Natural killer cell (primary cell): ENCODE measurements around the gene SYNJ2. TPM values are rescaled to one million over a fixed set of nuclear protein-coding genes. Genes with fewer than 3 reads are reported as not detected.

Source experiments
- ATAC-seq, 3 donors: fragments of 150-1000 bp in 2 of 3; fragments of 200-7000 bp in 1 of 3; cut with Tn5 transposase; 1 replicate in 1 of 3; 2 replicates in 2 of 3; pipeline ENCODE4 v1.10.0; 2021; ENCODE audit warnings: mild to moderate bottlenecking in 2 of 3, moderate library complexity in 2 of 3
- DNase-seq, 2 donors: peaks; one replicate each; pipeline versions ENCODE4 v3.0.0 to v3.0.0-alpha.2; 2013 to 2021; ENCODE audit warnings: mixed read lengths in 1 of 2
- H3K27ac ChIP-seq: one replicate; pipeline ENCODE4 v1.5.1; 2013; ENCODE audit warnings: mild to moderate bottlenecking, low read length
- H3K27me3 ChIP-seq: one replicate; pipeline ENCODE4 v1.6.1; 2013; ENCODE audit warnings: low read length; ENCODE audit not compliant: control insufficient read depth, insufficient read depth
- H3K36me3 ChIP-seq: one replicate; pipeline ENCODE4 v1.6.1; 2013; ENCODE audit warnings: low read length; ENCODE audit not compliant: control insufficient read depth, insufficient read depth
- H3K4me1 ChIP-seq: one replicate; pipeline ENCODE4 v1.6.1; 2013; ENCODE audit warnings: low read length; ENCODE audit not compliant: control insufficient read depth, insufficient read depth
- H3K4me3 ChIP-seq: one replicate; pipeline ENCODE4 v1.5.1; 2013; ENCODE audit warnings: low read length
- H3K9me3 ChIP-seq: one replicate; pipeline ENCODE4 v1.6.1; 2013; ENCODE audit warnings: low read length; ENCODE audit not compliant: control insufficient read depth, insufficient read depth
- H3K27ac Mint-ChIP-seq, 2 donors: one replicate each; pipeline ENCODE4 v1.8.0; 2022; ENCODE audit warnings: mild to moderate bottlenecking in 2 of 2, mixed read lengths in 2 of 2, moderate library complexity in 1 of 2
- H3K27me3 Mint-ChIP-seq, 2 donors: one replicate each; pipeline ENCODE4 v1.8.0; 2022; ENCODE audit warnings: low read depth in 2 of 2, mixed read lengths in 2 of 2
- H3K36me3 Mint-ChIP-seq: one replicate; pipeline ENCODE4 v1.8.0; 2022; ENCODE audit warnings: mixed read lengths
- H3K4me1 Mint-ChIP-seq, 2 donors: one replicate each; pipeline ENCODE4 v1.8.0; 2022; ENCODE audit warnings: mixed read lengths in 2 of 2
- H3K4me3 Mint-ChIP-seq: one replicate; pipeline ENCODE4 v1.8.0; 2022; ENCODE audit warnings: mild to moderate bottlenecking, moderate library complexity, mixed read lengths
- H3K9me3 Mint-ChIP-seq, 2 donors: one replicate each; pipeline ENCODE4 v1.8.0; 2022; ENCODE audit warnings: mixed read lengths in 2 of 2
- WGBS: methylation state at CpG from one replicate; pipeline ENCODE4 v1.1.7; 2013; ENCODE audit warnings: missing lambda C conversion rate; ENCODE audit not compliant: insufficient coverage; 5-methylcytosine and 5-hydroxymethylcytosine counted together
- intact Hi-C: fragments of 100-400 bp; cut with micrococcal nuclease; formaldehyde crosslinking; loops from one replicate; pipeline ENCODE4 v1.14.2; 2022
- total RNA-seq, 4 donors: library from RNA; stranded (reverse); fragments of 120-200 nt in 1 of 4; gene quantifications; one replicate each; pipeline versions ENCODE4 v1.2.3 to v1.2.4, GENCODE V29; 2013 to 2022
- TF ChIP-seq, protein P1 (sequence below): fragments of 200-600 bp; IDR thresholded peaks from one replicate; pipeline ENCODE4 v1.8.0; 2022; ENCODE audit warnings: antibody characterized with exemption

Gene SYNJ2, protein sequence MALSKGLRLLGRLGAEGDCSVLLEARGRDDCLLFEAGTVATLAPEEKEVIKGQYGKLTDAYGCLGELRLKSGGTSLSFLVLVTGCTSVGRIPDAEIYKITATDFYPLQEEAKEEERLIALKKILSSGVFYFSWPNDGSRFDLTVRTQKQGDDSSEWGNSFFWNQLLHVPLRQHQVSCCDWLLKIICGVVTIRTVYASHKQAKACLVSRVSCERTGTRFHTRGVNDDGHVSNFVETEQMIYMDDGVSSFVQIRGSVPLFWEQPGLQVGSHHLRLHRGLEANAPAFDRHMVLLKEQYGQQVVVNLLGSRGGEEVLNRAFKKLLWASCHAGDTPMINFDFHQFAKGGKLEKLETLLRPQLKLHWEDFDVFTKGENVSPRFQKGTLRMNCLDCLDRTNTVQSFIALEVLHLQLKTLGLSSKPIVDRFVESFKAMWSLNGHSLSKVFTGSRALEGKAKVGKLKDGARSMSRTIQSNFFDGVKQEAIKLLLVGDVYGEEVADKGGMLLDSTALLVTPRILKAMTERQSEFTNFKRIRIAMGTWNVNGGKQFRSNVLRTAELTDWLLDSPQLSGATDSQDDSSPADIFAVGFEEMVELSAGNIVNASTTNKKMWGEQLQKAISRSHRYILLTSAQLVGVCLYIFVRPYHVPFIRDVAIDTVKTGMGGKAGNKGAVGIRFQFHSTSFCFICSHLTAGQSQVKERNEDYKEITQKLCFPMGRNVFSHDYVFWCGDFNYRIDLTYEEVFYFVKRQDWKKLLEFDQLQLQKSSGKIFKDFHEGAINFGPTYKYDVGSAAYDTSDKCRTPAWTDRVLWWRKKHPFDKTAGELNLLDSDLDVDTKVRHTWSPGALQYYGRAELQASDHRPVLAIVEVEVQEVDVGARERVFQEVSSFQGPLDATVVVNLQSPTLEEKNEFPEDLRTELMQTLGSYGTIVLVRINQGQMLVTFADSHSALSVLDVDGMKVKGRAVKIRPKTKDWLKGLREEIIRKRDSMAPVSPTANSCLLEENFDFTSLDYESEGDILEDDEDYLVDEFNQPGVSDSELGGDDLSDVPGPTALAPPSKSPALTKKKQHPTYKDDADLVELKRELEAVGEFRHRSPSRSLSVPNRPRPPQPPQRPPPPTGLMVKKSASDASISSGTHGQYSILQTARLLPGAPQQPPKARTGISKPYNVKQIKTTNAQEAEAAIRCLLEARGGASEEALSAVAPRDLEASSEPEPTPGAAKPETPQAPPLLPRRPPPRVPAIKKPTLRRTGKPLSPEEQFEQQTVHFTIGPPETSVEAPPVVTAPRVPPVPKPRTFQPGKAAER (N-terminal part only)
- total RNA-seq = 10 to 100 TPM; 24.4 to 47.0 (median 28.0) TPM
- total RNA-seq (2013) = 13.3 TPM

DNA sequence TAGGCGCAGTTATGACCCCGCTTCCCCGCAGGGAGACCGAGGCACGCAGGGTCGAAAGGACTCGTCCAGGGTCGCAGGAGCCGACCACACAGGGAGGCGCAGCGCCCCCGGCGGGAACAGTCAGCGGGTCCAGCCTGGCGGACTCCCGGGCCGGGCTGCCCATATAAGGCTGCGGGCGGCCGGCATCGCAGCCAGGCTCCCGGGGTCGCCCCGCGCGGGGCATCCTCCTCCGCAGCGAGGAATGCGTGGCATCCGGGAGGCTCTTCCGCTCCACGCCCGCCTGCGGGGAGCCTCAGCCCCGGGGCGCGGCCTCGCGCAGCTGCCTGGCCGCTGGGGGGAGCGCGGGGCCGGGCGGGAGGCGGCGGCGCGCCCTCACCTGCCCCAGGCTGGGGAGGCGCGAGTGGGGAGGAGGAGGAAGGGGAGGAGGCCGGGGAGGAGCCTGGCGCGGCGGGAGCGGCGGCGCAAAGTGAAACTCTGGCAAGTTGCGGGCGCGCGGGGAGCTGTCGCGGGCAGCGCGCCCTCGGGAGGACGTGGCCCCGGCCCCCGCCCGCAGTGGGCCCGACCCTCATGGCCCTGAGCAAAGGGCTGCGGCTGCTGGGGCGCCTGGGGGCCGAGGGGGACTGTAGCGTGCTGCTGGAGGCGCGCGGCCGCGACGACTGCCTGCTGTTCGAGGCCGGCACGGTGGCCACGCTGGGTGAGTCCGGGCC lies at the start of gene SYNJ2:
TSS of gene SYNJ2 (plus strand) at position 469 of the 707 bp plus-strand sequence. CDS start at position 568, 99 bp downstream.
- Mint-ChIP-seq H3K4me1 (peaks cover 48 to 49% of the 10 kb centered on the region in 2 donors), H3K36me3 (no peaks in the 10 kb centered on the region), H3K9me3 (no peaks in the 10 kb centered on the region), H3K4me3 (peak within 1 kb of the TSS; percentile 87), H3K27ac (peak within 1 kb of the TSS; percentile 65 to 77), H3K27me3 (no peaks in the 10 kb centered on the region)
- peak; percentile 80 to 90 (median 83) for ATAC-seq
- no peaks in the 10 kb centered on the region for H3K27me3 ChIP-seq
- WGBS = under 1% methylated on average over 86 of the region's 86 CpGs
- no peaks in the 10 kb centered on the region for H3K36me3 ChIP-seq
- DNase-seq = peak; percentile 67 to 91
- H3K4me1 ChIP-seq = peaks cover 40% of the 10 kb centered on the region
- intact Hi-C loops = loop anchor here (1.0 kb wide), 2 partner anchors 45 to 91 kb away; no protein-coding TSS in a partner anchor
- peak within 1 kb of the TSS; percentile 63 for H3K4me3 ChIP-seq
- no peaks in the 10 kb centered on the region for H3K9me3 ChIP-seq
- H3K27ac ChIP-seq = no peak within 1 kb of the TSS
- TF ChIP-seq, protein P1, sequence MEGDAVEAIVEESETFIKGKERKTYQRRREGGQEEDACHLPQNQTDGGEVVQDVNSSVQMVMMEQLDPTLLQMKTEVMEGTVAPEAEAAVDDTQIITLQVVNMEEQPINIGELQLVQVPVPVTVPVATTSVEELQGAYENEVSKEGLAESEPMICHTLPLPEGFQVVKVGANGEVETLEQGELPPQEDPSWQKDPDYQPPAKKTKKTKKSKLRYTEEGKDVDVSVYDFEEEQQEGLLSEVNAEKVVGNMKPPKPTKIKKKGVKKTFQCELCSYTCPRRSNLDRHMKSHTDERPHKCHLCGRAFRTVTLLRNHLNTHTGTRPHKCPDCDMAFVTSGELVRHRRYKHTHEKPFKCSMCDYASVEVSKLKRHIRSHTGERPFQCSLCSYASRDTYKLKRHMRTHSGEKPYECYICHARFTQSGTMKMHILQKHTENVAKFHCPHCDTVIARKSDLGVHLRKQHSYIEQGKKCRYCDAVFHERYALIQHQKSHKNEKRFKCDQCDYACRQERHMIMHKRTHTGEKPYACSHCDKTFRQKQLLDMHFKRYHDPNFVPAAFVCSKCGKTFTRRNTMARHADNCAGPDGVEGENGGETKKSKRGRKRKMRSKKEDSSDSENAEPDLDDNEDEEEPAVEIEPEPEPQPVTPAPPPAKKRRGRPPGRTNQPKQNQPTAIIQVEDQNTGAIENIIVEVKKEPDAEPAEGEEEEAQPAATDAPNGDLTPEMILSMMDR = peak; percentile 52

DNA sequence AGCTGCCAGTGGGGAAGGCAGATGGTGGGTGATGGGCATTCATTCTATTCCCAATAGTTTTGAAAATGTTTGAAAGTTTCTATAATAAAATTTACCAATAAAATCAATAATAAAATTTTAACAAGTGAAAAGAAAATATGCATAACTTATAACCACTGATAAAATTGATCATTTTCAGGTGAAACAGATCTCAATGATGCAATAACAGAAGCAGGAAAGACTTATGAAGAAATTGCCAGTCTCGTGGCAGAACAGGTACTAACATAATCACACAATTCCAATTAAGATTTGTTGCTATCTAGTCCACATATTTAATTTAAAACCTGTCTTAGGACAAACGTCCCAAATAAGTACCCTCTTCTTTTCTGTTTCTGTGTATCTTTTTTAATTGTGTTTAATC lies 45.9 kb upstream of the SYNJ2 start:
- DNase-seq (no peak), ATAC-seq (no peak)
- WGBS = 86% methylated on average over 1 of the region's 2 CpGs
- Mint-ChIP-seq H3K4me3 (no peak overlapping the region), H3K4me1 (no peaks in the 10 kb centered on the region), H3K27ac (no peak overlapping the region), H3K9me3 (no peaks in the 10 kb centered on the region), H3K27me3 (no peaks in the 10 kb centered on the region), H3K36me3 (peaks cover 11% of the 10 kb centered on the region)
- no peak overlapping the region for H3K27ac ChIP-seq
- TF ChIP-seq, protein P1 = no peak
- H3K36me3 ChIP-seq = peaks cover 12% of the 10 kb centered on the region
- H3K9me3 ChIP-seq = no peaks in the 10 kb centered on the region
- H3K4me1 ChIP-seq = no peaks in the 10 kb centered on the region
- intact Hi-C loops = no loop called here
- no peaks in the 10 kb centered on the region for H3K27me3 ChIP-seq
- H3K4me3 ChIP-seq = no peak overlapping the region

DNA sequence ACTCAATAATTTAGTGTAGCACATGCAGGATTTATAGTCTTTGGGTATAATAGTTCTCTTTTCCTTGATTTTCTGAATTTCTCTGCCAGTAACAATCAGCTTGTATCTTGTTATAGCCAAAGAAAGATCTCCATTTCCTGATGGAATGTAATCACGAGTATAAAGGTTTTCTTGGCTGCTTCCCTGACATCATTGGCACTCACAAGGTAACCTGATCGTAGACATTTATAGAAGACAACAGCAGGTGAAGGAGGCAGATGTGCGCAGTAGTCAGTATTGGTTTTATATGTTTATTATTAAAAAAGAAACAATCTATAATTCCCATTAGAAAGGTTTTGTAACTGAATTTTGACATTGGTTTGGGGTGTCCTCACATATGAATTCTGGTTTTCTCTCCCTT lies 44.3 kb upstream of the SYNJ2 start:
- Mint-ChIP-seq H3K9me3 (no peaks in the 10 kb centered on the region), H3K27ac (no peak overlapping the region), H3K27me3 (no peaks in the 10 kb centered on the region), H3K36me3 (peaks cover 11% of the 10 kb centered on the region), H3K4me1 (no peaks in the 10 kb centered on the region), H3K4me3 (no peak overlapping the region)
- no peaks in the 10 kb centered on the region for H3K4me1 ChIP-seq
- H3K9me3 ChIP-seq = no peaks in the 10 kb centered on the region
- intact Hi-C loops = no loop called here
- WGBS = 92% methylated on average over 2 of the region's 3 CpGs
- H3K27me3 ChIP-seq = no peaks in the 10 kb centered on the region
- TF ChIP-seq, protein P1 = no peak
- DNase-seq = no peak
- no peak overlapping the region for H3K4me3 ChIP-seq
- ATAC-seq = no peak
- H3K27ac ChIP-seq = no peak overlapping the region
- H3K36me3 ChIP-seq = peaks cover 11% of the 10 kb centered on the region
